Memory B cell (primary cell): ENCODE data around the gene SCTR.
A peak's percentile ranks its signal among the peaks of the same experiment; 100 is the strongest.

Source experiments
- ATAC-seq: fragments of 150-1000 bp; cut with Tn5 transposase; 2 replicates; pipeline ENCODE4 v1.10.0; 2021; ENCODE audit warnings: low read depth, mild to moderate bottlenecking, moderate library complexity
- DNase-seq, 2 donors: peaks; one replicate each; pipeline ENCODE4 v3.0.0; 2022; ENCODE audit warnings: low spot score in 2 of 2
- H3K27ac Mint-ChIP-seq: one replicate; pipeline ENCODE4 v1.8.0; 2022; ENCODE audit warnings: mild to moderate bottlenecking, moderate library complexity, mixed read lengths
- H3K27me3 Mint-ChIP-seq: one replicate; pipeline ENCODE4 v1.8.0; 2022; ENCODE audit warnings: mixed read lengths
- H3K36me3 Mint-ChIP-seq: one replicate; pipeline ENCODE4 v1.8.0; 2022; ENCODE audit warnings: mild to moderate bottlenecking, mixed read lengths
- H3K4me1 Mint-ChIP-seq: one replicate; pipeline ENCODE4 v1.8.0; 2022; ENCODE audit warnings: mixed read lengths
- H3K4me3 Mint-ChIP-seq: one replicate; pipeline ENCODE4 v1.8.0; 2022; ENCODE audit warnings: mild to moderate bottlenecking, moderate library complexity, mixed read lengths
- H3K9me3 Mint-ChIP-seq: one replicate; pipeline ENCODE4 v1.8.0; 2022; ENCODE audit warnings: mixed read lengths

Gene SCTR

DNA sequence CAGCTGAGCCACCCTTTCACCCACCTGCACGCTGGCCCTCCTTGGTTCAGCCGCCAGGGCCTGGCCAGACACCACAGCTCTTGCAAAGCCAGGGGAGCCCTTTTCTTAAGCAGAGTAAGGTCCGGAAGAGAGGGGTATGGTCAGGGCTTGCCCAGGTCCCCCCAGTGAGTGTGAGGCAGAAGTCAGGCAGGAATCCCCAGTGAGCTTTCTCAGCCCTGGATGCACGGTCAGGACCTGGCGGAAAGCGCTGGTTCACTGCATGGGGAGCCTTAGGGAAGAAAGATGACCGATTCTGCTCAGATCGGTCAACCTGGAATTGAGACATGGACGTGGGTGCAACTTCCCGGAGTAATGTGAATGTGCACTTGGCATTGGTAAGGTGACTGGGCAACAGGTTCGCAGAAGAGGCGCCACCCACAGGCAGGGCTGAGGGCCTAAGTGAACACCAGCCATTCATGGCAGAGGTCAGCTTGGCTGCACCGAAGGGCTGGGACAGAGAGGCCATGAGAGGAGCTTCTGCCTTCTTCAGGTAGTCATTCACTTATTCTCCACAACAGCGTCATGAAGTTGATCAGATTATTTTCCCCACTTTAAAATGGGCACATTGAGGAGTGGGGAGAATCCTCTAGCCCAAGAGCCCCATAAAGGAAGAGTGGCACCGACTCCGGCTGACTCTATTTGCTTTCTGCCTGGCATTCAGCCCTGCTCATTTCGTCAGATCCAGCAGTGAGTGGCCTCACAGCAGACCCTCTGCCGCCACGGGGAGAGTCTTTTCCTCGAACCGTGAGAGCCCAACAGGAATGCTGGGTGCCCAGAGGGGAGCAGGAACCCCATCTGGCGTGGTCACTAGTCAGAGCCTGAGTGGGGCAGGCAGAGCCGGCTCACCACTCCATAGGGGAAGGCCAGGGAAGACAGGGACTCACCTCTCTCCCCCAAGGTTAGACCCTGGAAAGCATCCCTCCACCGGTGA is 35.8 kb downstream of the SCTR start:
- no peaks in the 10 kb centered on the region for H3K4me1 Mint-ChIP-seq
- H3K27me3 Mint-ChIP-seq: peaks cover 13% of the 10 kb centered on the region
- DNase-seq: no peak
- no peak for ATAC-seq
- H3K27ac Mint-ChIP-seq: no peak overlapping the region
- no peaks in the 10 kb centered on the region for H3K36me3 Mint-ChIP-seq
- no peak overlapping the region for H3K4me3 Mint-ChIP-seq
- no peaks in the 10 kb centered on the region for H3K9me3 Mint-ChIP-seq

DNA sequence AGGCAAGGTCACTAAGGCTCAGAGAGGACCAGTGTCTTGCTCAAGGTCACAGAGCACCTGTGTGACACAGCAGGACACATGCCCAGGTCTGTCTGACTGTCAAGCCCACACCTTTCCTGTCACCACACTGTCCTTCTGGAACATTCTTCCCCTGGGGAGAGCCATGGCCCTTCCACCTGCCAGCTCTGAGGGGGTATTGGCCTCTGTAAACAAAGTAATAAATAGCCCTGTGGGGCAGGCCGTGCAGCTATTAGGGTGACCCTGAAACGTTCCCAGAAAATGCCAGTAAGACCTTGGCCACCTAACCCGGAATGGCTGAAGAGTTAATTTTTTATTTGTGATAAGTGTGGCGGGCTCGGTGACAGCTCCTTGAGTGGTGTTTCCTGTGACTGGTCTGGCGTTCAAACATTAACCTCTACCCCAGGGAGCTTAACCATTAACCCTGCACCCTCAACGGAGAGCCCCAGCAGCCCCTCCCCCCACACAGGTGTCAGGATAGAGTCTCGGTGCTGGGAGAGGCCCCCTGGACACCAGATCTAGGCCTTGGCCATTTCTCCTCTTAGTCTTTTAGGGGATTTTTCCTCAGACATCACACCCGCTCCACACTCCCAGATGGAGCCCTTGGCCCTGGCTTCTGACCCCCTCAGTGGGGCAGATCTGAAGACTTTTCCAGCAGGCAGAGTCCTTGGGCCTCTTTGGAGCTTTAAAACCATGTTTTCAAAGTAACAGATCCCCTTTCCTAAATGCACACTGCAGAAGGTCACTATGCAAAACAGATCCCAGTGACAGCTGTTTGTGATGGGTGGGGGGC is 36.6 kb downstream of the SCTR start:
- ATAC-seq (no peak), DNase-seq (peak in 1 of 2 donors; percentile 1)
- Mint-ChIP-seq H3K27me3 (peaks cover 13% of the 10 kb centered on the region), H3K4me1 (no peaks in the 10 kb centered on the region), H3K9me3 (no peaks in the 10 kb centered on the region), H3K27ac (no peak overlapping the region), H3K36me3 (no peaks in the 10 kb centered on the region), H3K4me3 (no peak overlapping the region)

DNA sequence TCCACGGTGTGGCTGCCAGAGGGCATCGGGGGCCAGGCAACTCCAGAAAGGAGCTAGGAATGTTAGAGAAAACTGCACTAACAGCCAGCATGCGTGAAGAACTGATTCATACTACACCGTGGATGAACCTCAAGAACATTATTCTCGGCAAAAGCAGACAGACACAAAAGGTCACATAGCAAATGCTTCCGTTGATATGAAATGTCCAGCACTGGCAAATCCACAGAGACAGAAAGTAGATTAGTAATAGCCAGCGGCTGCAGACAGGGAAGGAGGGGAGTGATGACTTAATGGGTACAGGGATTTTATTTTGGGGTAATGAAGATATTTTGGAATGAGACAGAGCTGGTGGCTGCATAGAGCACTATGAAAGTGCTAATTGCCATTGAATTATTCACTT is 37.4 kb downstream of the SCTR start:
- DNase-seq (no peak), ATAC-seq (no peak)
- Mint-ChIP-seq H3K9me3 (no peaks in the 10 kb centered on the region), H3K4me1 (no peaks in the 10 kb centered on the region), H3K36me3 (no peaks in the 10 kb centered on the region), H3K27me3 (peaks cover 11% of the 10 kb centered on the region), H3K4me3 (no peak overlapping the region), H3K27ac (no peak overlapping the region)

DNA sequence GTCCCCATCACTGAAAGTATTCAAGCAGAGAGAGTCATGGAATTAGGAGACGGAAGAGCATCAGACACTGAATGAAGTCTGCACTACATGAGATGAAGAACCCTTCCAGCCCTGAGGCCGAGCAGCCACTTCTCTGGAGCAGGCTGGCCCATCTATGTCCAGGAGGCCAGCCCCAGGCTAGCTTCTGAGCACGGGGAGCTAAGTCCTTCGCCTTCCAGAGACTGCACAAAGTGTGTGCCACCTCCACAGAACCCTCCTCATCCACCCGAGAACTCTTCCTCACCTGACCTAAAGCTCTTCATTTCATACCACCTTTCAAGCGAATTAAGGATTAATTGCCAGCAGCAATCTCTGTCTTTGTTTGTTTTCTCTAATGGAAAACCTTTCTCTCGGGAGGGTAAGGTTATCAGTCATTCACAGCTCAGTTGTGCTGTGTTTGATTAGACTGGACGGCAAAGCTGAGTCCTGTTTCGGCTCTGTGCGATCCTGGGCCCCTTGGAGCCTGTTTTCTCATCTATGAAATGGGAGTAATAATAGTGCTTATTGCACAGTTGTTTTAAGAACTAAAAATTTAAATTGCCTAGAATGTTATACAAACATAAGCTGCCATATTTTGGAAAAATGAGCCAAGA is 38.0 kb downstream of the SCTR start:
- Mint-ChIP-seq H3K36me3 (no peaks in the 10 kb centered on the region), H3K9me3 (no peaks in the 10 kb centered on the region), H3K4me1 (no peaks in the 10 kb centered on the region), H3K27me3 (peaks cover 11% of the 10 kb centered on the region), H3K4me3 (no peak overlapping the region), H3K27ac (no peak overlapping the region)
- ATAC-seq: no peak
- DNase-seq: peak in 1 of 2 donors; percentile 2

DNA sequence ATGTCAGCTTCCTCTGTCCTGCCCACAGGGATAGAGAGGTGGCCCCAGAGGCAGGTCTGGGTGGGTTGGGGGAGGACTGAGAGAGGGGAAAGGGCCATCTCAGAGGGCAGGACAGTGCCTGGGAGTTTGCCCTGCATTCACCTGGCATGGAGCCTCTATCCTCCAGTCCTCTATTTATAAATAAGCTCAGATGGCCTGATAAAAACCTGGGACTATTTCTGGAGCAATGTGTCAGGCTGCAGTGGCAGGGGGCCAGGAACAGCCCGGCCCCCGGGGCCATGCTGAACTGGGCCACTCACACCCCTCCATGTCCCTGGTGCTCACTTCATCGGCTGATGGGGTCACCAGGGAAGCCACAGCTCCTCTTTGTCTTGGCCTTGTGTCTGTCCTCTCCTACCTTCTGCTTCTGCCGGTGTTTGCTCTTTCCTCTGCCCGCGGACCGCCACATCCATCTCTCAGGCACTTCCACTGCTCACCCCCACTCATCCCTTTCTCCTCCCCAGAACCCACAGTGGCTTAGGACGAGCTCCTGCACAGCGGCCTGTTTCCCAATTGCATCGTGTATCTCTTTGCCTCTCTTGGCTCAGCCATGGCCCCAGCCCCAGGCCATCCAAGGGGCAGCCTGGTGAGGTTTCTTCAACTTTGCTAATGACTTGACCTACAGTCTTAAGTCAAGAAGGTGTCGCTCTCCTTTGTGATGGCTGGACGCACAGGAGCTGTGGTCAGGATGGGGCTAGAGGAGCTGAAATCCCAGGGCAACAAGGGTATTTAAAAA is 38.8 kb downstream of the SCTR start:
- H3K4me3 Mint-ChIP-seq: no peak overlapping the region
- no peak for ATAC-seq
- H3K27me3 Mint-ChIP-seq: peaks cover 9% of the 10 kb centered on the region
- no peaks in the 10 kb centered on the region for H3K4me1 Mint-ChIP-seq
- no peak overlapping the region for H3K27ac Mint-ChIP-seq
- no peaks in the 10 kb centered on the region for H3K36me3 Mint-ChIP-seq
- no peaks in the 10 kb centered on the region for H3K9me3 Mint-ChIP-seq
- peak in 1 of 2 donors; percentile 6 for DNase-seq

DNA sequence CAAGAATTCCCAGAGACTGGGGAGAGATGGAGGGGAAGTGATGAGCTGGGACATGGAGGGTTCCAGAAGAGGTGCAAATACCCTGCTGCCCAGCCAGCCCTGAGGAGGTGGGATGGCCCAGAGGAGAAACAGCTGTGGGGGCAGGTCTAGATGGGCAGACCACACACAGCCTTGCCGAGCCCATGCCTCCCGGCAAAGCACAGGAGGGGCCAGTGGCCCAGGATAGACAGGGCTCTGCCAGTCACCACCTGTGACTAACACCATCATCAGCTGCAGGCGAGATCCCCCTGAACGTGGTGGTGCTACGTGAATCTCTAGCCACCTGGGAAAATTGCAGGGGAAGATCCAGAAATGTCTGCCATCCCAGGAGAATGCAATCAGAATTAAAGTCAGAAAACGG is 39.4 kb downstream of the SCTR start:
- no peaks in the 10 kb centered on the region for H3K4me1 Mint-ChIP-seq
- DNase-seq (no peak), ATAC-seq (no peak)
- no peaks in the 10 kb centered on the region for H3K9me3 Mint-ChIP-seq
- no peak overlapping the region for H3K4me3 Mint-ChIP-seq
- H3K27me3 Mint-ChIP-seq: peaks cover 11% of the 10 kb centered on the region
- no peaks in the 10 kb centered on the region for H3K36me3 Mint-ChIP-seq
- no peak overlapping the region for H3K27ac Mint-ChIP-seq

DNA sequence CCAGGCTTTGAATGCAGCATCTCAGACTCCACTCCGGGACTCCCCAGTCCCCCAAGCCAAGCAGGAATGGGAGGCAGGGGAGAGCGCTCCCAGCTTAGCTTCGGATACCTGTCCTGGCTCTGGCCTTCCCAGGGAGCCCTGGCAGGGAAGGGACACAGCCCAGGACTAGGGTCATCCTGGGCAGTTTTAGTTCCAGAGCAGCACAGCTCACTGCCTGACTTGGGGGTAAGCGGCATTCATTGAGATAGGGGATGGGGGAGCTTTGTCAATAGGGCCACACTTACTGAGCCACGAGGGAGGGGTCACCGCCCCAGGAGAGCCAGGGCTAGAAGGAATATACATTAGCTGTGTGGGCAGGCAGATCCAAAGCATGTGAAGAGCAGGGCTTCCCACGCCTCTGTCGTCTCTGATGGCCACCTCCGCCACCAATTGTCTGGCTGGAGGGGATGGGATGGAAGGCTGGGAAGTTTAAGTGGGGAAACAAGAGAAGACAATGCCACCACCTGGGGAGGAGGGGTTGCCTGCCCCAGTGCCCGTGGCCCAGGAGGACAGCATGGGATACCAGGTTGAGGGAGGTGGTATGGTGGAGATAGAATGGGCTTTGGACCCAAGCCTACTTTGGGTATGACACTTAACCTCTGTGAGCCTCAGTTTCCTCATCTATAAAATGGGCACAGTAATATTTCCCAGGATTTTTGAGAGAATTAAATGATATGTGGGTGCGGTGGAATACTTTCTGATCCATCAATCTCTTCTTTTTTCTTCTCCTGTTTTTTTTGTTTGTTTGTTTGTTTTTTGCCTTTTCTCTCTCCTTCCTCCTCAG is 40.2 kb downstream of the SCTR start:
- Mint-ChIP-seq H3K36me3 (no peaks in the 10 kb centered on the region), H3K4me3 (no peak overlapping the region), H3K4me1 (no peaks in the 10 kb centered on the region), H3K9me3 (no peaks in the 10 kb centered on the region), H3K27ac (no peak overlapping the region), H3K27me3 (peaks cover 7% of the 10 kb centered on the region)
- DNase-seq (no peak), ATAC-seq (no peak)

DNA sequence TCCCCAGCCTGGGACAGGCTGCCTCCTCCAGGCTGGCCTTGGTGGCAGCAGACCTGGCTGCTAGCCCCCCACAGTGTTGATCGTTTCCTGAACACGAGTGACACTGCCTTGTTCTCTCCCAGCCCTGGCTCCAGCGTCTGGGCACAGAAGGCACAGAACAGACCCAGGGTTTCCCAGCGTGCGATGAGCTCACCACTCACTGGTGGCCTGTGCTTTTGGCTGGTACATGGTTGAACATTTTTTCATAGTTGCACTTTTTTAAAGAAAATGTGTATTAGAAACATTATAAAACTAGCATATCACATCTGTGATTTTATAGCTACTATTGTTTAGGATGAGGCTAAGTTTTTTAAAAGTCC is 40.9 kb downstream of the SCTR start:
- Mint-ChIP-seq H3K36me3 (no peaks in the 10 kb centered on the region), H3K27ac (no peak overlapping the region), H3K9me3 (no peaks in the 10 kb centered on the region), H3K4me1 (no peaks in the 10 kb centered on the region), H3K27me3 (peaks cover 9% of the 10 kb centered on the region), H3K4me3 (no peak overlapping the region)
- ATAC-seq: no peak
- DNase-seq: no peak

DNA sequence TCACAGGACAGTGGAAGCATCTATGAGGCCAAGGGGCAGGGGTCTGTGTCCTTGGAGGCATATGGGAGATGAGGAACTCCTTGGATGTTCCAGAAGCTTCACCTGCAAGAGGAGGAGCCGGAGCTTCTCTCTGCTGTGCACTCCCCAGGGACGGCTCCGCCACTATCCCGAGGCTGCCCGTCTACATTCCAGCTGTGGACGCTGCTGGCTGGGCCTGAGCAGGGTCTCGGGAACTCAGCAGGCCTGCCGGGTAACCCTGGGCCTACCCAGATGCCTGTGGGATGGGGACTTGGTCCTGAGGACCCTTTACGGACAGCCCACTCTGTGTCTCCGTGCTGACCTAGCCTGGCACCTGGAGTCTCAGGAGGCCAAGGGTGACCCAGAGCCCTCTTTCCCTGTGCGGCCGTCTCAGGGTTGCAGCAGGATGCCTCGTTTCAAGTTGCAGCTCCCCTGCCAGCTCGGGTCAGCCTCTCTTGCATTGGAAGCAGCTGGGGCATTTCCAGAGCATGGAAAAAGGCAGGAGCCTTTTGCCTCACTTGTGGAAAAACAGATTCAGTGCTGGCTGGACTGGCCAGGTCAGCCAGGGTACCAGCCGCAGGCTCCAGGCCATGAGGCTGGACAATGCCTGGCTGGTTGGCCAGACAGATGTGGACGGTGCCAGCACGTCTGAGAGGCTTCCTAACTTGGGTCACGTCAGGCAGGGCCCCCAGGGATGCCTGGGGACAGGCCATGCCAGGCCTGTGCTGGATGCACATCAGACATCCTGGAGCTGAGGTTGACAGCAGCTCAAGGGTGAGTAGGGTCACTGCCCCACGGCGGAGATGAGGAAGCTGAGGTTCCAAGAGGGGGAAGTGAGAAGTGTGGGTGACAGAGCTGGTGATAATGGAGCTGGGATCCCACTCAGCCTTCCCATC is 41.5 kb downstream of the SCTR start:
- ATAC-seq: no peak
- H3K27ac Mint-ChIP-seq: no peak overlapping the region
- peaks cover 9% of the 10 kb centered on the region for H3K27me3 Mint-ChIP-seq
- H3K36me3 Mint-ChIP-seq: no peaks in the 10 kb centered on the region
- H3K9me3 Mint-ChIP-seq: no peaks in the 10 kb centered on the region
- no peaks in the 10 kb centered on the region for H3K4me1 Mint-ChIP-seq
- no peak overlapping the region for H3K4me3 Mint-ChIP-seq
- DNase-seq: peak in 1 of 2 donors; percentile 6

DNA sequence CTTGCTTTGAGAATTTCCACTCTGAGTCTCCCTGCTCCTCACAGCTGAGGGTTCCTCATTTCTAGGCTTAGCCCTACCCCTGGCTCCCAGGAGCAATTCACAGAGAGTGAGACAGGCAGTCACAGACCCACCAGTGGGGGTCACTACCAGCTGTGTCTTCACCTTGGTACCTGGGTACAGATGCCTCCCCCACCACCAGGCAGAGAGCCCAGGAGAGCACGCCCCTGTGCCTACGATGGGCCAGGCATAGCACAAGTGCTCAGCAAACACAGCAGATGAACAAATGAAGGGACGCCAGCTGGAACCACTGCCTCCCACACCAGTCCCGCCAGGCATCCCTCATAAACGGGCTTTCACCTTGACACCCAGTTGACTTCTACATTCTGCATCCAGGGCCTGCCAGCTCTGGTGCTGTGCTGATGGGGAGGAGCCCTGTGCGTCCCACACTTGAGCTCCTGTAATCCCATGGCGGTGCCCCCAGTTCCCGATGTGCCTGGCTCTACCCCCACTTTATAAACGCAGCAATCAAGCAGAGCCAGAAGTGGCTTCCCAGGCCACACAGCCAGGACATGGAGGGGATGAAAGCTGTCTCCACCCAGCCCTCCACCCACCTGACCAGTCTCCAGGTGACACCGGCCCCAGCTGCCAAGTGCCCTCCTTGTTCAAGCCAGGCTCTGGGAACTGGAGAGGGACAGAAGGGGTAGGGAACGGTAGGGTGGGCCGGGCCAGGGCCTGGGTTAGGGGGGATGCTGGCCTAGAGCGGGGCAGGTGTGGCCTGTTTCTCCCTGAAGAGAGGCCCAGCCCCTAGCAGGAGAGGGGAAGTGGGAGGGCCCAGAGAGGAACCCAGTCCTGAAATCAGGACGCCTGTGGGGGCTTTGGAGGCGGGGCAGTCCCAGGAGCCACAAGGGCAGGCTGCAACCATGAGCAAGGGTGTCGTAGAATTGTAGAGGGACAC is 42.5 kb downstream of the SCTR start:
- no peaks in the 10 kb centered on the region for H3K9me3 Mint-ChIP-seq
- no peaks in the 10 kb centered on the region for H3K36me3 Mint-ChIP-seq
- no peak overlapping the region for H3K27ac Mint-ChIP-seq
- peak in 1 of 2 donors; percentile 2 for DNase-seq
- no peaks in the 10 kb centered on the region for H3K4me1 Mint-ChIP-seq
- peaks cover 9% of the 10 kb centered on the region for H3K27me3 Mint-ChIP-seq
- no peak overlapping the region for H3K4me3 Mint-ChIP-seq
- no peak for ATAC-seq

DNA sequence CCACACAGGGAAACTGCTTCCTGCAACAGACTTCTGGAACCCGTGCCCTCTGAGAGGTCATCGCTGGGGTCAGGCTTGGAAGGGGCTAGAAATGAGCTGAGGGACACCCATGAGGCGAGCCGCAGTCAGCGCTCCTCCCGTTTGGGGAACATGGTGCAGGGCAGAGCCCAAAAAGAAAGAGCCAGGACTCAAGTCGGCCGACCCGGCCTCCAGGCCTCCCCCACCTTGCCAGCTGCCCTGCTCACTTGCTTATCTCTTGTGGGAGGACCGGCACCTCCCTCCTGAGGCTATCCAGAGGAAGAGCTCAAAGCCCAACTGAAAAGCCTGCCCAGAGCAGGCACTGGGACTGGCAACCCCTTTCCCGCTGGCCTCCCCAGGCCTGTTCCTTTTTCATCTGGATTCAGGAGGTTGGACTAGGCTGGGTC is 43.6 kb downstream of the SCTR start:
- Mint-ChIP-seq H3K9me3 (no peaks in the 10 kb centered on the region), H3K27ac (no peak overlapping the region), H3K36me3 (no peaks in the 10 kb centered on the region), H3K4me3 (no peak overlapping the region), H3K27me3 (peaks cover 12% of the 10 kb centered on the region), H3K4me1 (peaks cover 2% of the 10 kb centered on the region)
- DNase-seq: no peak
- no peak for ATAC-seq
